NCI-H446 treated with DMSO at 0.1 percent for 48 hours (cell line): ENCODE data around the gene PBRM1.

ENCODE experiments used
- DNase-seq: peaks from one replicate; lab custom pipeline; 2025; lab: John Stamatoyannopoulos, UW

PBRM1 gene

GRCh38 chr3:52509753-52510328, 175.9 kb downstream of the PBRM1 start:
- no peak for DNase-seq

- no peak for DNase-seq
These were observed 178.4 kb downstream of the PBRM1 start for GRCh38 chr3:52507359-52507758.

- DNase-seq: no peak
These were observed 179.3 kb downstream of the PBRM1 start for GRCh38 chr3:52506266-52506966.

- DNase-seq: no peak
These were observed 180.7 kb downstream of the PBRM1 start for GRCh38 chr3:52504977-52505376.

- DNase-seq: no peak
These were observed 181.8 kb downstream of the PBRM1 start for GRCh38 chr3:52503788-52504424.

GRCh38 chr3:52502808-52503350, 182.8 kb downstream of the PBRM1 start:
- DNase-seq: no peak

- DNase-seq: no peak
These were observed 183.7 kb downstream of the PBRM1 start for GRCh38 chr3:52502001-52502400.

- no peak for DNase-seq
These were observed 184.7 kb downstream of the PBRM1 start for GRCh38 chr3:52501046-52501445.

- no peak for DNase-seq
These were observed 187.3 kb downstream of the PBRM1 start for GRCh38 chr3:52498137-52499054.

GRCh38 chr3:52495777-52496602, 189.7 kb downstream of the PBRM1 start:
- no peak for DNase-seq
